Astrocyte (in vitro differentiated cells and primary cell): ENCODE data around the gene ANTXR2. TPM values are rescaled to one million over a fixed set of nuclear protein-coding genes. Genes with fewer than 3 reads are reported as not detected.

Experiments
- DNase-seq: peaks from one replicate; pipeline ENCODE4 v3.0.0-alpha.2; 2010; ENCODE audit warnings: low read depth
- FAIRE-seq: peaks from 2 replicates; lab custom pipeline; 2011; peaks lifted over from hg19 to GRCh38; lab: Jason Lieb, UNC
- H2AFZ ChIP-seq: 2 replicates; pipeline ENCODE4 v1.6.0; 2012; ENCODE audit warnings: low read depth, low read length, inconsistent platforms
- H3K27ac ChIP-seq: 2 replicates; pipeline ENCODE4 v1.5.1; 2011; ENCODE audit warnings: low read depth, low read length, inconsistent platforms
- H3K27me3 ChIP-seq: 2 replicates; pipeline ENCODE4 v1.6.0; 2011; ENCODE audit warnings: low read length, inconsistent platforms; ENCODE audit not compliant: insufficient read depth
- H3K36me3 ChIP-seq: 2 replicates; pipeline ENCODE4 v1.5.1; 2011; ENCODE audit warnings: low read length, inconsistent platforms; ENCODE audit not compliant: insufficient read depth
- H3K4me1 ChIP-seq: 2 replicates; pipeline ENCODE4 v1.5.1; 2011; ENCODE audit warnings: low read length, inconsistent platforms; ENCODE audit not compliant: insufficient read depth
- H3K4me2 ChIP-seq: 2 replicates; pipeline ENCODE4 v1.6.0; 2012; ENCODE audit warnings: low read length, inconsistent platforms
- H3K4me3 ChIP-seq: 2 replicates; pipeline ENCODE4 v1.5.1; 2011; ENCODE audit warnings: low read depth, mild to moderate bottlenecking, low read length, inconsistent platforms; ENCODE audit not compliant: insufficient read depth
- H3K79me2 ChIP-seq: 2 replicates; pipeline ENCODE4 v1.6.0; 2012; ENCODE audit warnings: mild to moderate bottlenecking, low read length, inconsistent platforms; ENCODE audit not compliant: insufficient read depth
- H3K9ac ChIP-seq: 2 replicates; pipeline ENCODE4 v1.6.0; 2012; ENCODE audit warnings: mild to moderate bottlenecking, low read length, inconsistent platforms
- H3K9me3 ChIP-seq: 2 replicates; pipeline ENCODE4 v1.5.1; 2012; ENCODE audit warnings: low read depth, mild to moderate bottlenecking, low read length, inconsistent platforms; ENCODE audit not compliant: insufficient read depth
- H4K20me1 ChIP-seq: 2 replicates; pipeline ENCODE4 v1.6.0; 2012; ENCODE audit warnings: low read length, inconsistent platforms; ENCODE audit not compliant: insufficient read depth
- H3K27ac Mint-ChIP-seq: one replicate; pipeline ENCODE4 v1.8.0; 2021; ENCODE audit warnings: mild to moderate bottlenecking, mixed read lengths; ENCODE audit not compliant: unreplicated experiment
- H3K27me3 Mint-ChIP-seq: one replicate; pipeline ENCODE4 v1.8.0; 2021; ENCODE audit warnings: low read depth, mixed read lengths; ENCODE audit not compliant: unreplicated experiment
- H3K36me3 Mint-ChIP-seq: one replicate; pipeline ENCODE4 v1.8.0; 2021; ENCODE audit warnings: low read depth, mixed read lengths; ENCODE audit not compliant: unreplicated experiment
- H3K4me1 Mint-ChIP-seq: one replicate; pipeline ENCODE4 v1.8.0; 2021; ENCODE audit warnings: low read depth, mixed read lengths; ENCODE audit not compliant: unreplicated experiment
- H3K4me3 Mint-ChIP-seq: one replicate; pipeline ENCODE4 v1.8.0; 2021; ENCODE audit warnings: mild to moderate bottlenecking, moderate library complexity, mixed read lengths; ENCODE audit not compliant: unreplicated experiment
- H3K9me3 Mint-ChIP-seq: one replicate; pipeline ENCODE4 v1.8.0; 2021; ENCODE audit warnings: mild to moderate bottlenecking, mixed read lengths; ENCODE audit not compliant: unreplicated experiment
- CTCF ChIP-seq: IDR thresholded peaks from 2 replicates; pipeline ENCODE4 v1.5.1; 2011; ENCODE audit warnings: low read depth, mild to moderate bottlenecking, inconsistent platforms, low read length, moderate library complexity; ENCODE audit not compliant: insufficient read depth
- EZH2 ChIP-seq: IDR thresholded peaks from 2 replicates; pipeline ENCODE4 v1.6.1; 2012; ENCODE audit warnings: mild to moderate bottlenecking, low read length, inconsistent platforms; ENCODE audit not compliant: insufficient read depth
- total RNA-seq: library from RNA; stranded (reverse); gene quantifications from 2 replicates; pipeline ENCODE4 v1.2.1, GENCODE V29; 2021

The ANTXR2 gene
- total RNA-seq, 1 donor from 2014 or later, result 34.7 TPM

- H3K27ac ChIP-seq, result no peak overlapping the region
- Mint-ChIP-seq H3K27ac (no peak overlapping the region), H3K36me3 (peaks cover 9% of the 10 kb centered on the region), H3K9me3 (peaks cover 7% of the 10 kb centered on the region), H3K27me3 (no peaks in the 10 kb centered on the region), H3K4me3 (no peak overlapping the region), H3K4me1 (peaks cover 11% of the 10 kb centered on the region)
- H2AFZ ChIP-seq, result no peak overlapping the region
- H3K79me2 ChIP-seq, result peaks cover 18% of the 10 kb centered on the region
- H3K27me3 ChIP-seq, result no peaks in the 10 kb centered on the region
- FAIRE-seq (no peak), DNase-seq (no peak)
- peaks cover 13% of the 10 kb centered on the region for H3K4me1 ChIP-seq
- no peak overlapping the region for H3K4me2 ChIP-seq
- H4K20me1 ChIP-seq, result no peaks in the 10 kb centered on the region
- no peak overlapping the region for H3K9ac ChIP-seq
- no peaks in the 10 kb centered on the region for H3K9me3 ChIP-seq
- no peak for TF ChIP-seq CTCF
- no peak for TF ChIP-seq EZH2
- no peak overlapping the region for H3K4me3 ChIP-seq
- H3K36me3 ChIP-seq, result peaks cover 7% of the 10 kb centered on the region
Observed at GRCh38 chr4:80008351-80008750, 64.7 kb downstream of the ANTXR2 start.

- Histone ChIP-seq H3K27me3 (no peaks in the 10 kb centered on the region), H3K79me2 (peaks cover 15% of the 10 kb centered on the region), H3K9me3 (no peaks in the 10 kb centered on the region), H2AFZ (no peak overlapping the region), H3K27ac (no peak overlapping the region), H3K36me3 (peaks cover 5% of the 10 kb centered on the region), H3K4me3 (no peak overlapping the region), H4K20me1 (no peaks in the 10 kb centered on the region), H3K4me1 (peaks cover 13% of the 10 kb centered on the region), H3K4me2 (no peak overlapping the region), H3K9ac (no peak overlapping the region)
- H3K4me3 Mint-ChIP-seq, result no peak overlapping the region
- no peak for DNase-seq
- TF ChIP-seq EZH2 (no peak), CTCF (no peak)
- H3K9me3 Mint-ChIP-seq, result peaks cover 7% of the 10 kb centered on the region
- peaks cover 11% of the 10 kb centered on the region for H3K4me1 Mint-ChIP-seq
- no peaks in the 10 kb centered on the region for H3K27me3 Mint-ChIP-seq
- peaks cover 9% of the 10 kb centered on the region for H3K36me3 Mint-ChIP-seq
- no peak overlapping the region for H3K27ac Mint-ChIP-seq
- FAIRE-seq, result peak; percentile 5
Observed at GRCh38 chr4:80007745-80008149, 65.3 kb downstream of the ANTXR2 start.

GRCh38 chr4:80006935-80007744 is 65.9 kb downstream of the ANTXR2 start:
- no peak overlapping the region for H3K27ac ChIP-seq

More at GRCh38 chr4:80006935-80007744, 65.9 kb downstream of the ANTXR2 start:
- Mint-ChIP-seq H3K4me3 (no peak overlapping the region), H3K4me1 (peaks cover 11% of the 10 kb centered on the region), H3K27ac (no peak overlapping the region), H3K36me3 (peaks cover 9% of the 10 kb centered on the region), H3K27me3 (no peaks in the 10 kb centered on the region), H3K9me3 (peaks cover 7% of the 10 kb centered on the region)
- Histone ChIP-seq H3K4me1 (peaks cover 8% of the 10 kb centered on the region), H4K20me1 (no peaks in the 10 kb centered on the region), H3K9ac (no peak overlapping the region), H2AFZ (no peak overlapping the region), H3K27me3 (no peaks in the 10 kb centered on the region), H3K4me2 (no peak overlapping the region), H3K4me3 (no peak overlapping the region), H3K79me2 (peaks cover 15% of the 10 kb centered on the region), H3K36me3 (peaks cover 5% of the 10 kb centered on the region), H3K9me3 (no peaks in the 10 kb centered on the region)
- no peak for DNase-seq
- TF ChIP-seq CTCF (no peak), EZH2 (no peak)
- peak; percentile 23 for FAIRE-seq
